A549 (cell line): ENCODE results near the gene HECTD2.

Experiments
- EP300 ChIP-seq, 2 experiments: fragments of >200 bp; sonication (Bioruptor Twin); formaldehyde crosslinking; IDR thresholded peaks; 2 replicates in 1 of 2; 3 replicates in 1 of 2; pipeline ENCODE4 v1.6.1; 2016 to 2017
- MAFK ChIP-seq: fragments of 450-650 bp; IDR thresholded peaks from 2 replicates; pipeline ENCODE4 v1.6.1; 2014; ENCODE audit not compliant: partially characterized antibody
- NFE2L2 ChIP-seq: fragments of 150-350 bp; conservative IDR thresholded peaks from 2 replicates; pipeline ENCODE4 v1.6.1; 2014; ENCODE audit warnings: low read length
- TF ChIP-seq, protein P1 (sequence below): fragments of >200 bp; sonication (Bioruptor Twin); formaldehyde crosslinking; IDR thresholded peaks from 3 replicates; pipeline ENCODE4 v1.5.1; 2016

GRCh38 chr10:91424016-91424415 lies 13.9 kb downstream of the HECTD2 start:
- TF ChIP-seq, protein P1, sequence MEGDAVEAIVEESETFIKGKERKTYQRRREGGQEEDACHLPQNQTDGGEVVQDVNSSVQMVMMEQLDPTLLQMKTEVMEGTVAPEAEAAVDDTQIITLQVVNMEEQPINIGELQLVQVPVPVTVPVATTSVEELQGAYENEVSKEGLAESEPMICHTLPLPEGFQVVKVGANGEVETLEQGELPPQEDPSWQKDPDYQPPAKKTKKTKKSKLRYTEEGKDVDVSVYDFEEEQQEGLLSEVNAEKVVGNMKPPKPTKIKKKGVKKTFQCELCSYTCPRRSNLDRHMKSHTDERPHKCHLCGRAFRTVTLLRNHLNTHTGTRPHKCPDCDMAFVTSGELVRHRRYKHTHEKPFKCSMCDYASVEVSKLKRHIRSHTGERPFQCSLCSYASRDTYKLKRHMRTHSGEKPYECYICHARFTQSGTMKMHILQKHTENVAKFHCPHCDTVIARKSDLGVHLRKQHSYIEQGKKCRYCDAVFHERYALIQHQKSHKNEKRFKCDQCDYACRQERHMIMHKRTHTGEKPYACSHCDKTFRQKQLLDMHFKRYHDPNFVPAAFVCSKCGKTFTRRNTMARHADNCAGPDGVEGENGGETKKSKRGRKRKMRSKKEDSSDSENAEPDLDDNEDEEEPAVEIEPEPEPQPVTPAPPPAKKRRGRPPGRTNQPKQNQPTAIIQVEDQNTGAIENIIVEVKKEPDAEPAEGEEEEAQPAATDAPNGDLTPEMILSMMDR, result no peak
- TF ChIP-seq EP300 (IDR thresholded peaks at IDR 0.05) (no peak), MAFK (no peak), NFE2L2 (no peak)
